Measurements from ENCODE around the gene MPP1.

MPP1 gene

DNA sequence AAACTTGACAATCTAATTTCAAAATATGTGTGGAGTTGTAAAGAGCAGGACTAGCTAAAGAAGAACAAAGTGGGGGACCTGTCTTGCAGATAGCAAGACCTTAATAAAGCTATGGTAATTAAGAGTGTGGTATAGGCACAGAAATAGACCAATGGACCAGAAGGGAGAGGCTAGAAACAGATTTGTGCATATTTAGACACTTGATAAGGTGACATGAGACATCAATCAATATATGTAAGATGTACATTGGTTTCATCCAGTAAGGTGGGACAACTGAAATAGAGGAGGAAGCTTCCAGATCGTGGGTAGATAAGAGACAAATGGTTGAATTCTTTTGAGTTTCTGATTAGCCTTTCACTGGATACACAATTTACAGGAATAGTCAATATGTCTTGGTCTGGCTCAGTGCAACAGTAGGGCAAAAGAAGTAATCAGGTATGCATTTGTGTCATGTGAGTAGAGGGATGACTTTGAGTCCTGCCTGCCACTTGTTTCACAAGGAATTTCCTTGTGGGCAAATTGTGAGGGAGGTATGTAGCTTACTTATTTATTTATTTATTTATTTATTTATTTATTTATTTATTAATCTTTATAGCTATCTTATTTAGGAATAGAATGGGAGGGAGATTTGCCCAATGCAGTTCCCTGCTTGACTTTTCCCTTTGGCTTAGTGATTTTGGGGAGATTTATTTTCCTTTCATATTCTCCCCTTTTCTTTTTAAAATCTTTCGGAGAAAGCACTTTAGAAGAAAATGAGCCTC, 7.2 kb upstream of the MPP1 start:
- no peak for DNase-seq

DNA sequence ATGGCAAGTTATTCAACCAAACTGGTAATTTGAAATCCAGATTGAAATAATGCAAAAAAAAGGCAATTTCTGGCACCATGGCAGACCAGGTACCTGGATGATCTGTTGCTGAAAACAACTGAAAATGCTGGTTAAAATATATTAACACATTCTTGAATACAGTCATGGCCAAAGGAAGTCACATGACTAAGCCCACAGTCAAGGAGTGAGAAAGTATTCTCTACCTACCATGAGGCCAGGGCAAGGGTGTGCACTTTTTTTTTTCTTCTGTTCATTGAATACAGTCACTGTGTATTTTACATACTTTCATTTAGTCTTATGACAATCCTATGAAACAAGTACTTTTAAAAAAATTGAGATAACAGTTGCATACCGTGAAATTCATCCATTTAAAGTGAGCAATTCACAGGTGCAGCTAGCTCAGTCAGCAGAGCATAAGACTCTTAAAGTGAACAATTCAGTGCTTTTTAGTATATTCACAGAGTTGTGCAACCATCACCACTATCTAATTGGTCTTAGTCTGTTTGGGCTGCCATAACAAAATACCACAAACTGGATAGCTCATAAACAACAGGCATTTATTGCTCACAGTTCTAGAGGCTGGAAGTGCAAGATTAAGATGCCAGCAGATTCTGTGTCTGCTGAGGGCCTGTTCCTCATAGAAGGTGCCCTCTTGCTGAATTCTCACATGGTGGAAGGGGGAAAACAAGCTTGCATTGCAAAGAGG, 4.8 kb upstream of the MPP1 start:
- DNase-seq: no peak

DNA sequence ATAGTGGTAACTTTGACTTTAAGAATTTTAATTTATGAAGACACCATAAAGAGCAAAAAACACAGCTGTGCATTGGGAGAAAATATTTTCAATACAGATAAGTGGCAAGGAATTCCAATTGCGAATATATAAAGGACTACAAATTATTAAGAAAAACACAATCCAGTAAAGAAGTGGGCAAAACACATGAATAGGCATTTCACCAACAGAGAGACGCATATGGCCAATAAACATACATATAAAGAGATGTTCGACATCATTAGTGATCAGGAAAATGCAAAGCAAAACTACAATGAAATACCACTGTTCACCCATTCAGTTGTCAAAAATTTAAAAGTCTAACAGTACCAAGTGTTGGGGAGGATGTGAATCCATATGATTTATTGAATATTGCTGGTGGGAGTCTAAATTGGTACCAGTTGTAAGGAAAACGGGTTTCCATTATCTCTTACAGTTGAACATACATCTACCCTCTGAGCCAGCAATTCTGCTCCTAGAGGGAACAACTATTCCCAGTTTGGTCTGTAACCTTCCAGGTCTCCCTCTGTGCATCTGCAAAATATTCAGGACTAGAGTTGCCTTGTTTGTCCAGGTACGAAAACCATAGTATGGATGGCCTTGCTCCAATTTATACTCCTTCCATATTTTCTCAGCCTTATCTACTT, 1.7 kb upstream of the MPP1 start:
- no peak for DNase-seq

DNA sequence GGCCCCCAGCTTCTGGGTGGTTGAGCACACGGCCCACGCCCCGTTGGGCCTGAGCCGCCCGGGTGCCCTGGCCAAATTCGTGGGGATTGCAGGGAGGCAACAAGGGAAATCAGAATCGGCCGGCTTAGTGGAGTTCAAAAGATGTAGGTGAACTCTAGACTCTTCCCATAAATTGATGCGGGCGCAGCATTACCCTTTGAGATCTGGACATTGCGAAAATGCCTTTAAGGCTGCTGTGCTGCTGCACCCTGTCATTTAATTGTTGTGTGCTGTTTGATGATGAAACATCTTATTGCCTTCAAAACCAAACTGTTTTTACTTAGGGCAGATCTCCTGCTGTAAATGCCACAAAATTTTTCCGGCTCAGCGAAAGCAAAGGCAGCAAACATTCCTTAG, 409 bp upstream of the MPP1 start:
- peak; percentile 19 for DNase-seq

DNA sequence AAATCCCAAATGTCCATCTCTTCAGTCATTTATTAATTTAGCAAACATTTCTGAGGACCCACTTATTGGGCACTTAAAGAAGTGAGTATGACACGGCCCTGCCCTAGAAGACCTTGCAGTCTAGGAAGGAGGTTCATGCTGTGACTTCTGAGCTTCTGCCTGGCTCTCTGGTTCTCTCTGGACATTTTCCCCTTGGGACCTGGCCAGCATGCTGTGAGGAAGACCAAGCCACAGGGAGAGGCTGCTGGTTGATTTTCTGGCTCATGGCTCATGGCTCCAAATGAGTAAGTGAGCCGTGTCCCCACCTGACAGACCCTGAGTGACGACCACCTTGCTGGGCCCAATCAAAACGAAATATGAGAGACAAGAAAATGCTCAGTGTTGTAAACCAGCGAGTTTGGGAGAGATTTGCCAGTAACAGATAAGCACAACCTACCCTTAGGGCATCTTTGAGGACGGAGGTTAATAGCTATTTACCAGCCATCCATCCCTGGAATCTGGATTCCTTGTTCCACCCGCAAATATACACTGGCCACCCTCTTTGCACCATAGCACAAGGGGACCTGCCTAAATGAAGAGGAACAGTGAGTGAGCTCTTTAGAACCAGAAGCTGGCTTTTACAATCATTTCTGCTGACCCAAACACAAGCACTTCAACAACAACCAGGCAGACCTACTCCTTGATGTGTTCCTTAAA, 876 bp downstream of the MPP1 start:
- DNase-seq: no peak

DNA sequence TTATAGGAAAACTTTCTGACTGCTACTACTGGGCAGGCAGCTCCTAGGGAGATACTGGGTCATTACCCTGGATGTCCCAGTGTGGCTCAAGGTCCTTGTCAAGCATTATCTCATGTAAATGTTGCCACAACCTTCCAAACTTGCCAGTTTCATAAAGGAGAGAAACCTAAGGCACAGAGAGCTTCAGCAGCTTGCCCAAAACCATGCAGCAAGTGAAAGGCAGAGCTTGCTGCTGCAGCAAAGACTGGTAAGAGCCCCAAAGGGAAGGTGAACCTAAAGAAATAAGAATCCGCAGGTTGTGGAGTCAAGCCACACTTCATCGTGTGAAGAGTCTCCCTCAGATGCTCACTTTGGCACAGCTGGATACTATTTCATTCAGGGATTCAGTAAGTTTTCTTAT, 2.3 kb downstream of the MPP1 start:
- DNase-seq: no peak

DNA sequence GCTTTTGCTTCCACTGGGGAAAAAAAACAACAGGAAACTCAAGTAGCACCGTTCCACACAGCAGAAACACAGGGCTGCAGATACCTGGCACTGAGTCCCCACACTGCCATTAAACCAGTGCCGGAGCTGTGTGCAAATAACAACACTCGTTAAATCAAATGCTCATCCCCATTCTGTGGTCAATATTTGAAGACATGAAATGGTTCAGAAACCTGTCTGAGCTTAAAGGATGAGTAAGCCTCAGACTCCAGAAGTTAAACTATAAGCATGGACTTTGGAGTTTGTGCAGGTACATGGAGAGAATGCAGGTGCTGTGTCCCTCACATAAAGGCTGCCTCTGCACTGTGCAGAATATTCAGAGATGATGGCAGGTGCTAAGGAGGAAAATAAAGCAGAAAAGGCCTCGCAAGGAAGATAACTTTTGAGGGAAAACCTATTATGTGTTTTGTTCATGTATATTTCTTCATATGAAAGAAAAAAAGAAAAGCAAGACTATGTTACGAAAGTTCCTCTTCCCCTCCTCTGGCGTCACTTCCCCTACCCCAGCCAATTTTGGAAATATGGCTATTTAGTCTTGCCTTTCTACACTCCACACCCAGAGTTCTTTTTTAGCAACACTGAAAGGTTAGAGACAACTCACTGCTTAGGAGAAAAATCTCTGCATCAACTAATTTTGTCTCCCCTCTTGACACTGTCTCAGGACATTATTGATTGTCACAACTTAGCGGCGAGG, 4.6 kb downstream of the MPP1 start:
- no peak for DNase-seq

DNA sequence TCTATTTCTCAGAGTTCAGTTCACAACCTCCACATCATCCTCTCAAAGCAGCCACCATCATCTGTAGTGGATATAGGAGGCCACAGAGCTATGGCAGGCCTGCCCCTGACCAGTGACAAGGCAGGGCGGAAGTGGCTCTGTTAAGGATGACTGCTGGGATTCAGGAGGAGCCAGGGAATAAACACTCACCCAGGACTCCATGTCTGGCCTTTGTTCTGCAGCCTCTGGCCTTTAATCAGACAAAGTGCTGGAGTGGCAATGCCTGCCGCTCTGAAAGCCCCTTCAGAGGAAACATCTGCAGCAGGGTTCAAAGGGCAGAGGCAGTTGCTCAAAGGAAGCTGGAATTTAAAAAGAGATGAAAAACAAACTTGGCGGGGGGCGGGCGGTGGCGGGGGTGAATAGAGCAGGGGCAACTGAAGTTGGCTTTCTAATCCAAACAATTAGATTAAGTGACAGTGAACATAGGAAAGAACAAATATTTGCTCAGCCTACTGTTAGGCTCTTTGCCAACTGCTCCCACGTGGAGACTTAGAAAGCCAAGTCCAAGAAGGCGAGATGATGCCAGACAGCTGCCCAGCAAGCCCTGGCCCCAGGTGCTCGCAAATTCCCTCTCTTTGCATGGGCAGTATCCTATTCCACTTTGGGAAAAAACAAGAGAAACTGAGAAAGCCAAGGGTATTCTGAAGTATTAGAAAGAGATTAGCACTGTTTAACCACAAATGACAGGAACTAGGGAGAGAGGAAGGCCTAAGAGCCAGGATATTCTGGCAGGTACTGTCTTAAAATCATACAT, 5.5 kb downstream of the MPP1 start:
- no peak for DNase-seq

DNA sequence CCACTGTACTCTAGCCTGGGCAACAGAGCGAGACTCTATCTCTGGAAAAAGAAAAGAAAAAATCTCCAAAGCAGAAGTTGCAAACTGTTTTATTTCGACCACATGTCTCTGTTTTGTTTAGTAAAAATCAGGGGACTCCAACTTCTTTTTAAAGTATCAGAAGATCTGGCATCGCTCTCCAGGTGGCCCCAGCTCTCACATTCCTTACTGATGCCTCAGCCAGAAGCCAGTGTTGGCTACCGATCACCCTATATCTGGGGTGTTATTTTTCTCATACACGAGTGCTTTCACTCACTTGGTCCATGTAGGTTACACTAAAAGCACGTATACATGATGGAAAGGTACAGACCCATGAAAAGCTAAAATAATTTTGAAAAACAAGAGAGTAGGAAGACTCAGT, 8.3 kb downstream of the MPP1 start:
- no peak for DNase-seq

DNA sequence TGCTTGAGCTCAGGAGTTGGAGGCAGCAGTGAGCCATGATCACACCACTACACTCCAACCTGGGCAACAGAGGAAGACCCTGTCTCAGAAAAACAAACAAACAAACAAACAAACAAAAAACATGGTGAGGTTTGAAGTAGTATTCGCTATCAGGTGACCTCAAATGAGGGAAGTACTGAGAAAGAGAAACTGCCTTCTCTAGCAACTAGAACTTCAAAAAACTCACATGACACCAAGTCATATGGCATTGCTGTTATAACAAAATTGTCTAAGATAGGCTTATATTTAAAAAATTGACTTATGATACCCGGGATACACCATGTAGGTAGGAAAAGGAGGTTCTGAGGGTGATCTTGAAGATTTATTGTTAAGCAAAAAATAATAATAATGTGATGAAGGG, 10.3 kb downstream of the MPP1 start:
- no peak for DNase-seq

DNA sequence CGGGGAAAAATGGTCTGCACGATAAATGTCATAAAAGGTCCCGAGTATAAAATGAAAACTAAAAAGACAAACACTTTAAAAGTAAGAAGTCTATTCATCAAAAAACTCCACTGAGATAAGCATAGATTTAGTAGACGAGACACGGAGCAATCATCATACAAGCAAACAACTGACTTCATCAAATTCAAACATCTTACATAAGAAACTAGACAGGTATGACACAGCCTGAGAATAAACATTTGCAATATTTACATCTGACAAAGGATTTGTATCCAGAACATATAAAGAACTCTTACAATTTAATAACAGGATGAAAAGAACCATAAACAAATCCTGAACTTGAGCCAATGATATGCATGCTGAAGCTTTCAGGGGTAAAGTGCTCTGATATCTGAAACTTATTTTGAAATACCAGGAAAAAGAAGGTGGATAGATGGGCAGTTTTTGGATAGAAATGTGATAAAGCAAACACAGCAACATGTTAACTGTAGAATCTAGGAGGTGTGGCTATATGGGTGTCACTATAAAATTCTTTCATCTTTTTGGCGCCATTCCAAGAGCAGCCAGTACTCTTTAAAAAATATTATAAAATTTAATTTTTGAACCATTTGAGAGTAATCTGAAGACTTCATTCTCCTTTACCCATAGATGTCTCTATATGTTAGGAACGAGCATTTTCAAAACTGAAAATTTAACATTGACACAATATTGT, 12.0 kb downstream of the MPP1 start:
- no peak for DNase-seq

DNA sequence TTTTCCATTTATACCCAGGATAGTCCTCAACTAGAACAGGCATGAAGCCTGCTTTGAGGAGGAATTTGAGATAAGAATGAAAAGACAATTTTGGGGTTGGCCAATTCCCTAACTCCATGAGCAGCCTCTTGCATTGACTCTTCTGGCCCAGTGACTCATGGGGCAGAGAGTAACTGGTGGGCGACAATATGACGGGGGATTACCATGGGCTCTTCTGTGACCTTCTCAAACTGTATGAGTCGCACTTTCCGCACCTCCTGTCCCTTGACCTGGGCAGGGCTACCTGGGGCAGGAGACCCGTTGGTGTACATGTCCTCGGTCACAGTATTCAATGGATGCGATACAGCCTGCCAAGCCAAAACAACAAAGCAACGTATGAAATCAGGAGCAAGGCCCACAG, 13.3 kb downstream of the MPP1 start:
- DNase-seq: no peak

DNA sequence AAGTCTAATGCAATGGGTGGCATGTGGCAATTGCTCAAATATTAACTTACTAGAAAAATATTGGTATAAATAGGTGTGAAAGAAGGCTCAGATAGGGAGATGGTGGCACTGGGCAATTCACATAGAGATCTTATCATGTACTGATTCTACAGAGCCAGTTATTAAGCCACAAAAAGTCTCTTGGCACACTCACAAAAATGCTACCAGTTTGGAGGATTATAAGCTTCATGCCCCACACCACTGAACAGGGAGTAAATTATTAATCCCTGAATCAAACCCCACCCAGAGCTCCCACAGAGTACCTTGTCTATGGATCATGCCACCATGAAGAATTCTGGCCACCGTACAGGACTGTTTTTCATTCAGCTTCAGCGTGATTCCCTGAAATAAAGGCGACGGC, 13.8 kb downstream of the MPP1 start:
- no peak for DNase-seq

DNA sequence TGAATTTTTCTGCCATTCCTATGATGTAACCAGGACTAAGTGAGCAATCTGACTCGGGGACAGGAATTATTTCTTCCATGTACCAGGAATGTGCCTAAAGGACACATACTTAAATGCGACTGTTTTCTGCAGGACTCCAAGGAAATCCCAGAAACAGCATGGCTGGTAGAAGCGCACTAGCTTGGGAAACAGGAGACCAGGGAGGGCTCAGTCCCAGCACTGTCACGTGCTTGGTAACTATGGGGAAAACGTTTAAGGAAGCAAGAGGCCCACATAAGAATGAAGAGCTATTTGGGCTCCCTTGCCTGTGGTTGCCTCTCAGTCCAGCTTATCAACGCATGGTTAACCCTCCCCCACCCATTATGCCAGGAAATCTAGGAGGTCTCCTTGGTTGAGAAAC, 19.6 kb downstream of the MPP1 start:
- no peak for DNase-seq

DNA sequence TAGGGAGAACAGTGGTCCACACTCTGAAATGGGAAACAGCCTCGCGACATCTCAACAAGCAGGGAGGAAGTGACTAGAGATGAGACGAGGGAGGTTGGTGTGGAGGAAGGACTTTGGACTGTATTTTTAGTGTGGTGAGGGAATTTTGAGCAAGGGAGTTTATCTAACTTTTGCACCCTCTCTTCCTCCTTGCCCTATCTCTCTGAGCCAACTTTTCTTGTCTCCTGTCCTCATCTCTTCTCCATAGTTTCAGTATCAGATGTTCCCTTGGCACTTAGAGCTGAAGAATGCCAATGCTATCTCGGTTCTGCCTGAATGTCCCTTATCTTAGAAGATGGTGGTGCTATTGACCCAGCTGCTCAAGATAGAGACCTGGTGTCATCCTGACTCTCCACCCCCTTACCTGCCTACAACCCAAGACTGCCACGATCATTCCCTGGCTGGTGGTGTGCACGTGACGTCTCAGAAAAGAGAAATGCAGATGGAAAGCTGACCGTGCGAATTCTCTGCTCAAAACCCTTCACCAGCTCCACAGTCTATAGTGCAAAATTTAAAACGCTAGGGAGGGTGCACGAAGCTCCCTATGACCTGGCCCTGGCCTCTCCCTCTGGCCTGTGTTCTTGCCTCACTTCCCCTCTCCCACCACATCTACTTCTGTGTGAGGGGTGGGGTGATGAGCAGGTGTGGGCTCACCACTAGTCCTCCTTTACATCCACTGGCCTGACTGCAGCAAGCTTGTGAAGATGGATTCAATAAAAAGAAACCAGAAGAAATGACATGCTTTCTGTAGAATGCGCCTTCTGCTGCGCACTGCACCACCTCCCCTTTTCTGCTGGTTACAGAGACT, 20.9 kb downstream of the MPP1 start:
- DNase-seq: no peak

DNA sequence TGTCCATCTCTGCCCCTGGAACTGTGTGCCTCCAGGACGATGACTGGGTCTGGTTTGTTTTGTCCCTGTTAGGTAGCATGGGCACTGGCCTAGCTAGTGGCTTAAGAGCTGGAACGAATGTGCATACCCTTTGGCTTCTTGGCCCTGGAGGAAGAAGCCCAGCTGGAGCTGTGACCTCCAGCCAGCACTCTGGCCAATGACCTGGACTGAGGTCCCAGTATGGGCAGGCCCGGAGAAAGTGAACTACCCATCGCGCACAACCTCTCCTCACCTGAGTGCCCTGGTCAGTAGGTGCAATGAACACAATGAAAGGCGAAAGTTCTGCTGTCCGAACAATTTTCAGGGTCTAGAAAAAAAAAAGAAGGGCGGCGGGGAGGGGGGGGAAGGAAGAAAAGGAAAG, 24.3 kb downstream of the MPP1 start:
- DNase-seq: no peak

DNA sequence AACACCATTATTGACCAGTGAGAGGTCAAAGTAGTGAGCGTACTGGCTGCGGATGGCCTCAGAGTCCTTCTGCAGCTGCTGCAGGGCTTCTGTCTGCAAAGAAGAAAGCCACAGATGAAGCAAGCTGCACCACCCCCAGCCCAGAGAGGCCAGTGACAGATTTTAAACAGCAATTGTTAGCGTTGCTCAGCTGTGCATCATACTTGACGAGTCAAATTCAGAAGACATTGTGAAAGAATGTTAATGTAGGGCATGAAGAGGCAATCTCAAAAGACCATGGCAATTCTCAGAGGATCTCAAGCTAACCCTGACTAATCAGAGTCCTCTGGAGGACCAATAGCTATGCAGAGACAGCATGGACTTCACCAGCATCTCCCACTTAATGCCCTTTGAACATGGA, 26.0 kb downstream of the MPP1 start:
- DNase-seq: peak; percentile 62

DNA sequence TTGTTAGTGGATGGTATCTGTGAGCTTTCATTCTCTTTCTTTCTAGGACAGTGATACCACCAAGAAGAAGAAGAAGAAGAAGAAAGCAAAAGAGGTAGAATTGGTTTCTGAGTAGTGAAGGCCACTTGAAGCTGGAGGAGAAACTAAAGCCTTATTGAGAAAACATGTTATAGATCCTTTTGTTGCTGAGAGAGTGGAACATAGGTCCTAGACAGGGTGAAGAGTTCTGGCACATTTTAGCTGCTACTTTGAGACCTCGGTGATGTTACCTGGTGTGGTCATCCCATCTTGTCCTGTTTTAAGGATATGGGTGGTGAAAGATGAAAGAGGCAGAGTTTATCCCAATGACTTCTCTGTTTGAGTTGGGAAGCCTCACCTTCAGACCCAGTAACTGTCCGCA, 28.5 kb downstream of the MPP1 start:
- no peak for DNase-seq

DNA sequence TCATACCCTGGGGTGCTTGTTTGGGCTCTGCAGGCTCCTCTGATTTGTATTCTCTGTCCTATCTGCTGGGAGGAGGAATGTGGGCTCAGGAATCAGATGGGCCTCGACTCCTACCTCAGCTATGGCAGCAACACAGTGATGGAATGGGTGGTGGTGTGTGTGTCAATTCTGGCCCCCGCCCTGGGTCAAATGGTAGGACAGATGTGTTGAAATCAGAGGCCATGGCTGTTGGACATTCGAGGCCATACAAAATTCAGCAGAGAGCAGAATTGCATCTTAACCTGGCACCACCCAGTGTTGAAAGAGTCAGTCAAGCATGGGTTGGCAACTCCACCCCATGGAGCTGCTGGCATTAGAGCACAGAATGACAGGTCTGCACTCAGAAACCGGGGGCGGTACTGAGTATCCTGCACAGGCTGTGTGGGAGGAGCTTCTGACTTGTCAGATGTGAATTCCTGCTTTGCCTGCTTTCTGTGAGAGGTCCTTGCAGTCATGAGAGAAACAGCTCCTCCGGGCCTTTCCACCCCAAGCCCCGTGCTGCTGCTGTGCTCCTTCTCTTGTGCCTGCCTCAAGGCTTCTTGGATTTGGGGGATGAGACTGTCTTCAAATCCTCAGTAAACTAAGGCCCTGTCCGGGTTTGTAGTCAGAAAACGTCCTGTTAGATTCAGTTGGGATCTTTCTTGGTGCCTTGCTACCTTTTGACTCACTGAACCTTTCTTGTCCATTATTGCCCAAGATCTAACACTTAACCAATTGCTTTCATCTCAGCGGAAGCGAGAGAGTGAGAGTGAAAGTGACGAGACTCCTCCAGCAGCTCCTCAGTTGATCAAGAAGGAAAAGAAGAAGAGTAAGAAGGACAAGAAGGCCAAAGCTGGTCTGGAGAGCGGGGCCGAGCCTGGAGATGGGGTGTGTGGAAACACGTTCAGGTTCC, 29.6 kb downstream of the MPP1 start:
- no peak for DNase-seq

All from fibroblast of upper back skin (primary cell).